K562 (cell line): Measurements from ENCODE around the gene MAP2. TPM values are rescaled to one million over a fixed set of nuclear protein-coding genes. Genes with fewer than 3 reads are reported as not detected.

ENCODE experiments used
- ATAC-seq: fragments of 200-7000 bp; cut with Tn5 transposase; 3 replicates; pipeline ENCODE4 v1.9.1; 2020; ENCODE audit warnings: moderate library complexity
- BruUV-seq: library from RNA; stranded (reverse); fragments of 400-500 nt; replicated peaks from 2 replicates; lab custom pipeline; 2021; lab: Mats Ljungman, UMichigan
- CTCF ChIA-PET: fragments of 300-600 bp; formaldehyde crosslinking; extraction: SDS; loops from one replicate; lab custom pipeline; 2021; ENCODE audit warnings: low intra/inter-chr PET ratio; lab: Yijun Ruan, JAX
- POLR2A ChIA-PET: fragments of 300-600, 350-650 bp; sonication (Branson Sonifier 250); formaldehyde crosslinking; extraction: SDS; loops from one replicate; lab custom pipeline; 2021; ENCODE audit warnings: antibody characterized with exemption, inconsistent platforms; lab: Yijun Ruan, JAX
- DNase-seq, 4 experiments: peaks; one replicate each; pipeline versions ENCODE4 v3.0.0 to v3.0.0-alpha.2; 2011 to 2018; ENCODE audit warnings: low spot score in 3 of 4, mixed read lengths in 3 of 4; ENCODE audit errors: extremely low read depth in 1 of 4
- FAIRE-seq: peaks from 2 replicates; lab custom pipeline; 2011; peaks lifted over from hg19 to GRCh38; lab: Jason Lieb, UNC
- H2AFZ ChIP-seq: 2 replicates; pipeline ENCODE4 v1.6.0; 2011; ENCODE audit warnings: low read depth, low read length, control low read depth, inconsistent platforms
- H3K27ac ChIP-seq: fragments of 200-600 bp; 3 replicates; pipeline ENCODE4 v1.8.0; 2011; ENCODE audit warnings: low read depth, mild to moderate bottlenecking, control low read depth, inconsistent platforms, low read length, moderate library complexity, mixed read lengths; ENCODE audit errors: extremely low read depth
- H3K27me3 ChIP-seq, 2 experiments: fragments of 300-600 bp in 1 of 2; 2 replicates in 1 of 2; 3 replicates in 1 of 2; pipeline versions ENCODE4 v1.6.0 to v1.8.0; 2011; ENCODE audit warnings: inconsistent platforms in 2 of 2, low read length in 2 of 2, mild to moderate bottlenecking in 1 of 2, mixed read lengths in 1 of 2, moderate library complexity in 1 of 2; ENCODE audit not compliant: control insufficient read depth in 2 of 2, insufficient read depth in 2 of 2
- H3K36me3 ChIP-seq: fragments of 300-600 bp; 3 replicates; pipeline ENCODE4 v1.8.0; 2011; ENCODE audit warnings: mild to moderate bottlenecking, low read length, inconsistent platforms; ENCODE audit not compliant: control insufficient read depth, insufficient read depth
- H3K4me1 ChIP-seq, 2 experiments: fragments of 200-600 bp in 1 of 2; replicated peaks in 1 of 2; 2 replicates in 1 of 2; 3 replicates in 1 of 2; pipeline versions ENCODE4 v1.5.1 to v1.8.0; 2011; ENCODE audit warnings: inconsistent platforms in 2 of 2, low read length in 2 of 2, mild to moderate bottlenecking in 1 of 2, mixed read lengths in 1 of 2, moderate library complexity in 1 of 2; ENCODE audit not compliant: control insufficient read depth in 2 of 2, insufficient read depth in 2 of 2
- H3K4me2 ChIP-seq: 2 replicates; pipeline ENCODE4 v1.6.1; 2011; ENCODE audit warnings: low read length, control low read depth, inconsistent platforms, mixed read lengths; ENCODE audit not compliant: insufficient read depth
- H3K4me3 ChIP-seq: fragments of 200-600 bp; sonication (generic), shearing (Covaris generic); 2 replicates; pipeline ENCODE4 v1.5.1; 2016; ENCODE audit warnings: control low read depth, inconsistent platforms
- H3K79me2 ChIP-seq: fragments of 200-600 bp; 3 replicates; pipeline ENCODE4 v1.8.0; 2011; ENCODE audit warnings: low read length, inconsistent platforms; ENCODE audit not compliant: control insufficient read depth, insufficient read depth
- H3K9ac ChIP-seq, 2 experiments: 2 replicates each; pipeline versions ENCODE4 v1.6.0 to v1.6.1; 2011; ENCODE audit warnings: low read depth in 2 of 2, low read length in 2 of 2, control low read depth in 1 of 2, inconsistent platforms in 1 of 2, mild to moderate bottlenecking in 1 of 2, mixed read lengths in 1 of 2; ENCODE audit not compliant: insufficient read depth in 1 of 2
- H3K9me1 ChIP-seq: one replicate; pipeline ENCODE4 v1.6.0; 2011; ENCODE audit warnings: inconsistent platforms, mild to moderate bottlenecking, low read length, moderate library complexity; ENCODE audit not compliant: control insufficient read depth, insufficient read depth
- H3K9me3 ChIP-seq: replicated peaks from 2 replicates; pipeline ENCODE4 v1.5.1; 2011; ENCODE audit warnings: low read depth, low read length, inconsistent platforms; ENCODE audit not compliant: control insufficient read depth, insufficient read depth
- H4K20me1 ChIP-seq: replicated peaks from 2 replicates; pipeline ENCODE4 v1.6.1; 2011; ENCODE audit warnings: low read length, inconsistent platforms, mixed read lengths; ENCODE audit not compliant: control insufficient read depth, insufficient read depth
- ARHGAP35 ChIP-seq: fragments of 450-650 bp; IDR thresholded peaks from 2 replicates; pipeline ENCODE4 v1.6.1; 2018; ENCODE audit not compliant: partially characterized antibody
- ATF4 ChIP-seq: fragments of 450-650 bp; formaldehyde crosslinking; IDR thresholded peaks from 2 replicates; pipeline ENCODE4 v1.4.0; 2022; ENCODE audit warnings: mild to moderate bottlenecking, moderate library complexity
- CBX2 ChIP-seq: fragments of 200-600 bp; sonication (generic); IDR thresholded peaks from one replicate; pipeline ENCODE4 v1.6.1; 2012; ENCODE audit warnings: mild to moderate bottlenecking, low read length, inconsistent platforms; ENCODE audit not compliant: insufficient read depth, poor library complexity, severe bottlenecking
- CSDE1 ChIP-seq, 2 experiments: fragments of 450-650 bp; IDR thresholded peaks; 2 replicates each; pipeline ENCODE4 v1.6.1; 2016; ENCODE audit warnings: mild to moderate bottlenecking in 1 of 2
- ELK3 ChIP-seq: fragments of 450-650 bp; formaldehyde crosslinking; IDR thresholded peaks from 2 replicates; pipeline ENCODE4 v1.4.0; 2020; ENCODE audit warnings: mild to moderate bottlenecking
- EP300 ChIP-seq: IDR thresholded peaks from 2 replicates; pipeline ENCODE4 v1.6.1; 2012; ENCODE audit warnings: low read length, improper control_type of control experiment
- NFXL1 ChIP-seq: fragments of 450-650 bp; formaldehyde crosslinking; IDR thresholded peaks from 2 replicates; pipeline ENCODE4 v1.4.0; 2021; ENCODE audit warnings: mild to moderate bottlenecking
- NR2C2 ChIP-seq, 2 experiments: fragments of 200-800 bp in 1 of 2; sonication (Bioruptor generic) in 1 of 2; sonication (generic) in 1 of 2; formaldehyde crosslinking in 1 of 2; IDR thresholded peaks; 2 replicates each; pipeline versions ENCODE4 v1.6.1 to v1.8.0; 2016 to 2022; ENCODE audit warnings: mild to moderate bottlenecking in 1 of 2, missing compliant biosample characterization in 1 of 2, missing genetic modification characterization in 1 of 2, missing genetic modification reagents in 1 of 2
- ZBTB26 ChIP-seq: fragments of 450-650 bp; formaldehyde crosslinking; IDR thresholded peaks from 2 replicates; pipeline ENCODE4 v1.4.0; 2022; ENCODE audit warnings: missing genetic modification characterization
- ZNF3 ChIP-seq: fragments of 250-450 bp; sonication (Bioruptor Pico); IDR thresholded peaks from 2 replicates; pipeline ENCODE4 v1.5.0; 2021; ENCODE audit warnings: mild to moderate bottlenecking, moderate library complexity
- WGBS: fragments of 100-300 bp; shearing (Covaris generic); methylation state at CpG from one replicate; pipeline ENCODE4 v1.1.6; 2016; ENCODE audit warnings: low coverage, mixed read lengths; ENCODE audit not compliant: insufficient coverage; ENCODE audit errors: missing lambda C conversion rate; 5-methylcytosine and 5-hydroxymethylcytosine counted together
- in situ Hi-C: fragments of 300-500 bp; cut with MboI; formaldehyde crosslinking; loops from 4 replicates; pipeline ENCODE4 v1.15.0; 2018; ENCODE audit warnings: inconsistent platforms, mixed read lengths
- intact Hi-C: fragments of 100-400 bp; cut with micrococcal nuclease; formaldehyde crosslinking; loops from 2 replicates; pipeline ENCODE4 v1.14.2; 2022
- polyA plus RNA-seq, 8 experiments: library from polyadenylated mRNA; depleted of rRNA in 4 of 8; stranded (reverse) in 5 of 8; unstranded in 3 of 8; fragments of >200 nt; fragmentation: Nextera tagmentation in 2 of 8; fragmentation: Illumina TruSeq in 1 of 8; extraction: Ambion mirVana in 2 of 8; extraction: Trizol in 1 of 8; gene quantifications; 2 replicates each; pipeline versions ENCODE4 v1.2.1 to v1.2.3, GENCODE V29; 2011 to 2014; ENCODE audit warnings: inconsistent platforms in 1 of 8, missing spikeins in 1 of 8
- total RNA-seq, 7 experiments: library from RNA; depleted of rRNA in 6 of 7; stranded (reverse); fragments of >200 nt in 6 of 7; fragmentation: Illumina TruSeq in 2 of 7; extraction: Trizol in 2 of 7; gene quantifications; 2 replicates each; pipeline versions ENCODE4 v1.2.1 to v1.2.3, GENCODE V29; 2011 to 2021; ENCODE audit warnings: low replicate concordance in 1 of 7
- TF ChIP-seq, protein P1 (sequence below), 2 experiments: fragments of 450-650 bp; conservative IDR thresholded peaks; 2 replicates each; pipeline ENCODE4 v1.6.1; 2017; ENCODE audit warnings: mild to moderate bottlenecking in 2 of 2, moderate library complexity in 2 of 2
- TF ChIP-seq, protein P2 (sequence below), 2 experiments: IDR thresholded peaks; 2 replicates each; pipeline ENCODE4 v1.6.1; 2012; ENCODE audit warnings: improper control_type of control experiment in 2 of 2, low read depth in 2 of 2, low read length in 2 of 2, borderline replicate concordance in 1 of 2

MAP2 gene
- total and polyA plus RNA-seq, 9 of the 15 experiments (the other 6 are each of a cell fraction or from before 2014, with no cell fraction given) = 0.13 TPM; not detected in 8

GRCh38 chr2:209637293-209637692 is 213.4 kb downstream of the MAP2 start:
- Histone ChIP-seq H3K79me2 (no peaks in the 10 kb centered on the region), H3K27ac (no peak overlapping the region), H3K9me3 (peaks cover 2% of the 10 kb centered on the region; the same call in 1 of the 2 replicates), H3K27me3 (no peaks in the 10 kb centered on the region), H3K9me1 (no peaks in the 10 kb centered on the region), H2AFZ (no peak overlapping the region), H3K4me1 (no peaks in the 10 kb centered on the region), H3K4me2 (no peak overlapping the region), H3K9ac (no peak overlapping the region), H3K4me3 (no peak overlapping the region), H3K36me3 (no peaks in the 10 kb centered on the region), H4K20me1 (no peaks in the 10 kb centered on the region)
- ChIA-PET POLR2A (no interaction called here), CTCF (no interaction called here)
- DNase-seq = no peak
- WGBS = 6% methylated on average over 3 of the region's 3 CpGs
- FAIRE-seq = no peak
- no TSS peak for BruUV-seq
- intact Hi-C loops = no loop called here
- in situ Hi-C loops = no loop called here
- no peak for ATAC-seq
- no peak for TF ChIP-seq NFXL1
- TF ChIP-seq ARHGAP35 = no peak
- TF ChIP-seq ELK3 = no peak
- TF ChIP-seq CSDE1 (IDR thresholded peaks at IDR 0.05) = no peak
- TF ChIP-seq, protein P1, sequence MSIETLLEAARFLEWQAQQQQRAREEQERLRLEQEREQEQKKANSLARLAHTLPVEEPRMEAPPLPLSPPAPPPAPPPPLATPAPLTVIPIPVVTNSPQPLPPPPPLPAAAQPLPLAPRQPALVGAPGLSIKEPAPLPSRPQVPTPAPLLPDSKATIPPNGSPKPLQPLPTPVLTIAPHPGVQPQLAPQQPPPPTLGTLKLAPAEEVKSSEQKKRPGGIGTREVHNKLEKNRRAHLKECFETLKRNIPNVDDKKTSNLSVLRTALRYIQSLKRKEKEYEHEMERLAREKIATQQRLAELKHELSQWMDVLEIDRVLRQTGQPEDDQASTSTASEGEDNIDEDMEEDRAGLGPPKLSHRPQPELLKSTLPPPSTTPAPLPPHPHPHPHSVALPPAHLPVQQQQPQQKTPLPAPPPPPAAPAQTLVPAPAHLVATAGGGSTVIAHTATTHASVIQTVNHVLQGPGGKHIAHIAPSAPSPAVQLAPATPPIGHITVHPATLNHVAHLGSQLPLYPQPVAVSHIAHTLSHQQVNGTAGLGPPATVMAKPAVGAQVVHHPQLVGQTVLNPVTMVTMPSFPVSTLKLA (conservative IDR thresholded peaks at IDR 0.05) = no peak
- no peak for TF ChIP-seq ATF4 (CRISPR knock-in tag)
- TF ChIP-seq ZNF3 (CRISPR knock-in tag) = no peak
- no peak for TF ChIP-seq EP300
- TF ChIP-seq, protein P2, sequence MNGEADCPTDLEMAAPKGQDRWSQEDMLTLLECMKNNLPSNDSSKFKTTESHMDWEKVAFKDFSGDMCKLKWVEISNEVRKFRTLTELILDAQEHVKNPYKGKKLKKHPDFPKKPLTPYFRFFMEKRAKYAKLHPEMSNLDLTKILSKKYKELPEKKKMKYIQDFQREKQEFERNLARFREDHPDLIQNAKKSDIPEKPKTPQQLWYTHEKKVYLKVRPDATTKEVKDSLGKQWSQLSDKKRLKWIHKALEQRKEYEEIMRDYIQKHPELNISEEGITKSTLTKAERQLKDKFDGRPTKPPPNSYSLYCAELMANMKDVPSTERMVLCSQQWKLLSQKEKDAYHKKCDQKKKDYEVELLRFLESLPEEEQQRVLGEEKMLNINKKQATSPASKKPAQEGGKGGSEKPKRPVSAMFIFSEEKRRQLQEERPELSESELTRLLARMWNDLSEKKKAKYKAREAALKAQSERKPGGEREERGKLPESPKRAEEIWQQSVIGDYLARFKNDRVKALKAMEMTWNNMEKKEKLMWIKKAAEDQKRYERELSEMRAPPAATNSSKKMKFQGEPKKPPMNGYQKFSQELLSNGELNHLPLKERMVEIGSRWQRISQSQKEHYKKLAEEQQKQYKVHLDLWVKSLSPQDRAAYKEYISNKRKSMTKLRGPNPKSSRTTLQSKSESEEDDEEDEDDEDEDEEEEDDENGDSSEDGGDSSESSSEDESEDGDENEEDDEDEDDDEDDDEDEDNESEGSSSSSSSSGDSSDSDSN (IDR thresholded peaks at IDR 0.05; ENCODE audit: borderline replicate concordance in 1 of 2, low read depth in 2 of 2, low read length in 2 of 2) = no peak
- no peak for TF ChIP-seq CBX2
- TF ChIP-seq NR2C2 (CRISPR knock-in tag; IDR thresholded peaks at IDR 0.05) = no peak
- TF ChIP-seq NR2C2 (tag; IDR thresholded peaks at IDR 0.05) = no peak
- no peak for TF ChIP-seq ZBTB26 (CRISPR knock-in tag)
